ENCODE data around the gene HSF2BP.

- TF ChIP-seq CTCF (IDR thresholded peaks at IDR 0.05; ENCODE audit: low read depth, low read length) (no peak), MAX (IDR thresholded peaks at IDR 0.05; ENCODE audit: low read depth, low read length) (no peak), POLR2A (IDR thresholded peaks at IDR 0.05; ENCODE audit: extremely low read depth, insufficient read length) (no peak), MYC (IDR thresholded peaks at IDR 0.05; ENCODE audit: low read depth, low read length) (no peak)
Observed at GRCh38 chr21:43675871-43676270, 16.6 kb upstream of the HSF2BP start.

All from NB4 (cell line).